NCI-H2171 treated with DMSO at 0.1 percent for 48 hours (cell line): Measurements from ENCODE around the gene PCAT7.
"Not testable (repeated sequence)": the region's sequence is repeated elsewhere in the genome, so short reads cannot be mapped to it uniquely, and the experiment has no call there.

ENCODE experiments used
- DNase-seq: peaks from one replicate; lab custom pipeline; 2025; lab: John Stamatoyannopoulos, UW

PCAT7 gene

GRCh38 chr9:94554439-94555331 is at the start of gene PCAT7:
TSS of gene PCAT7 (plus strand) at chr9:94555083.
- DNase-seq = peak; percentile 83

- DNase-seq = not testable (repeated sequence)
These were observed 48.5 kb upstream of the PCAT7 start for GRCh38 chr9:94506370-94506769.

- DNase-seq = no peak
These were observed 47.2 kb upstream of the PCAT7 start for GRCh38 chr9:94507531-94508258.

GRCh38 chr9:94511134-94511954 is 43.5 kb upstream of the PCAT7 start:
- peak; percentile 60 for DNase-seq

GRCh38 chr9:94511955-94512265 is 43.0 kb upstream of the PCAT7 start:
- DNase-seq = peak; percentile 33

- DNase-seq = no peak
These were observed 40.2 kb upstream of the PCAT7 start for GRCh38 chr9:94514722-94515121.

- no peak for DNase-seq
These were observed 37.6 kb upstream of the PCAT7 start for GRCh38 chr9:94517254-94517653.

- DNase-seq = no peak
These were observed 29.4 kb upstream of the PCAT7 start for GRCh38 chr9:94525396-94526035.

GRCh38 chr9:94526271-94526670 is 28.6 kb upstream of the PCAT7 start:
- no peak for DNase-seq

GRCh38 chr9:94526951-94527350 is 27.9 kb upstream of the PCAT7 start:
- no peak for DNase-seq

- DNase-seq = no peak
These were observed 26.0 kb upstream of the PCAT7 start for GRCh38 chr9:94528886-94529285.

- DNase-seq = no peak
These were observed 21.7 kb upstream of the PCAT7 start for GRCh38 chr9:94533155-94533554.

GRCh38 chr9:94533601-94534000 is 21.3 kb upstream of the PCAT7 start:
- no peak for DNase-seq

GRCh38 chr9:94534901-94535300 is 20.0 kb upstream of the PCAT7 start:
- no peak for DNase-seq

- no peak for DNase-seq
These were observed 16.0 kb upstream of the PCAT7 start for GRCh38 chr9:94538908-94539307.

- DNase-seq = not testable (repeated sequence)
These were observed 10.5 kb upstream of the PCAT7 start for GRCh38 chr9:94544335-94544734.

- DNase-seq = no peak
These were observed 8.9 kb upstream of the PCAT7 start for GRCh38 chr9:94545940-94546339.

GRCh38 chr9:94553029-94553938 is 1.6 kb upstream of the PCAT7 start:
- DNase-seq = no peak

GRCh38 chr9:94554078-94554438 is 825 bp upstream of the PCAT7 start:
- DNase-seq = no peak

- no peak for DNase-seq
These were observed 2.5 kb downstream of the PCAT7 start for GRCh38 chr9:94557376-94557775.

- DNase-seq = no peak
These were observed 5.4 kb downstream of the PCAT7 start for GRCh38 chr9:94560237-94560636.
